ENCODE data around the gene ANGPTL8. TPM values are rescaled to one million over a fixed set of nuclear protein-coding genes. Genes with fewer than 3 reads are reported as not detected.
A peak's percentile ranks its signal among the peaks of the same experiment; 100 is the strongest.

Gene ANGPTL8
- total RNA-seq, 2 donors from 2014 or later, result not detected

DNA sequence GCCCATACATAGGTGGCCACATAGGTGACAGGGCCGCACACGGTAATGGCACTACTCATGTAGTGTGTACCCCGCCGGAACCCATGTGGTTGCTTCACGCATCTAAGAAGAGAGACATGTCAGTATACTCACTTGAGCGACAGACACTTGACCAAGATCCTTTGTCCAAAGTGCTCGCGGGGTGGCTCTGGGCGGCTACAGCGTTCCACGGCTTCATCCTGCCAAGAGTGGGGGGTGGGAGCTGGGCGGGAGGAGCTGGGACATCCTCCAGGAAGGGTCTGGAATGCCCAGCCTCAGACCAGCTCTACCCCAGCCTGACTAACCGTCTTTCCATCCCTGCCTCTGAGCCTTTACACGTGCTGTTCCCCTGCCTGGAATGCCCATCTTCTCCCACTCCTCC is 8.5 kb downstream of the ANGPTL8 start:
- Mint-ChIP-seq H3K27ac (no peak overlapping the region), H3K4me3 (no peak overlapping the region), H3K4me1 (peaks cover 7% of the 10 kb centered on the region), H3K27me3 (peaks cover 19% of the 10 kb centered on the region), H3K36me3 (ENCODE audit: low read depth) (peaks cover 2% of the 10 kb centered on the region)
- ATAC-seq (no peak), DNase-seq (no peak)
- no peaks in the 10 kb centered on the region for H3K9me3 ChIP-seq (ENCODE audit: control insufficient read depth, low read length, poor library complexity, severe bottlenecking)

DNA sequence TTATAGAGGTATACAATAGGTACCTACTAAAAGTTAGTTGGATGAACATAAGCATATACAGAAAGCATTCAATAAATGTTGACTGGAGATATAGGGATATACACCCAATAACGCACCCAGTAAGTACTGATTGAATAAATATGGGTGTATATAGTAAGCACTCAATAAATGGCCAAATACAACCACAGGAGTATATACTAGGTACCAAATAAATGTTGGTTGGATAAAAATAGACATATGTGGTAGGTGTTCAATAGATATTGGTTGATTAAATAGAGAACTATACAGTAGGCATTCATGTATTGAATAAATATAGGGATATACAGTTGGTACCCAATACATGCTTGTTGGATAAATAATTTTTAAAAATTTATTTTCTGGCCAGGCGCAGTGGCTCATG is 9.4 kb downstream of the ANGPTL8 start:
- Mint-ChIP-seq H3K4me1 (peaks cover 4% of the 10 kb centered on the region), H3K27me3 (peaks cover 12% of the 10 kb centered on the region), H3K4me3 (no peak overlapping the region), H3K36me3 (ENCODE audit: low read depth) (peaks cover 2% of the 10 kb centered on the region), H3K27ac (no peak overlapping the region)
- DNase-seq, result no peak
- no peak for ATAC-seq
- H3K9me3 ChIP-seq (ENCODE audit: control insufficient read depth, low read length, poor library complexity, severe bottlenecking), result no peaks in the 10 kb centered on the region

DNA sequence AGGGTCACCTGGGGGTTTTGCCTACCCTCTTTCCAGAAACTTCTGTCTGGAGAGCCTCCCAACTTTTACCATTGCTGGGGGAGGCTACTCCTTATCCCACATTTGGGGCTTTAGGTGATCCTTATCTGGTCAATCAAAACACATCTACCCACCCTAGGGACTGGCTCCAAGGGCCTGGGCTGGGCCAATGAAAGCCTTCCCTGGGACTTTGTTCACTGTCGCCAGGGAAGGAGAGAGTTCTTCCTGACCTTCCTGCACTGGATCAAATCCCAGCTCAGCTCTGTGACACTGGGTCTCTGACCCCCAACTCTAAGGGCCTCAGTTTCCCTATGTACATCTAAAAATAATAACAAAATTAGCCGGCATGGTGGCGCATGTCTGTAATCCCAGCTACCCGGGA is 11.8 kb downstream of the ANGPTL8 start:
- Mint-ChIP-seq H3K4me1 (peaks cover 3% of the 10 kb centered on the region), H3K4me3 (no peak overlapping the region), H3K27me3 (peaks cover 11% of the 10 kb centered on the region), H3K36me3 (ENCODE audit: low read depth) (peaks cover 2% of the 10 kb centered on the region), H3K27ac (no peak overlapping the region)
- no peaks in the 10 kb centered on the region for H3K9me3 ChIP-seq (ENCODE audit: control insufficient read depth, low read length, poor library complexity, severe bottlenecking)
- no peak for DNase-seq
- ATAC-seq, result no peak

DNA sequence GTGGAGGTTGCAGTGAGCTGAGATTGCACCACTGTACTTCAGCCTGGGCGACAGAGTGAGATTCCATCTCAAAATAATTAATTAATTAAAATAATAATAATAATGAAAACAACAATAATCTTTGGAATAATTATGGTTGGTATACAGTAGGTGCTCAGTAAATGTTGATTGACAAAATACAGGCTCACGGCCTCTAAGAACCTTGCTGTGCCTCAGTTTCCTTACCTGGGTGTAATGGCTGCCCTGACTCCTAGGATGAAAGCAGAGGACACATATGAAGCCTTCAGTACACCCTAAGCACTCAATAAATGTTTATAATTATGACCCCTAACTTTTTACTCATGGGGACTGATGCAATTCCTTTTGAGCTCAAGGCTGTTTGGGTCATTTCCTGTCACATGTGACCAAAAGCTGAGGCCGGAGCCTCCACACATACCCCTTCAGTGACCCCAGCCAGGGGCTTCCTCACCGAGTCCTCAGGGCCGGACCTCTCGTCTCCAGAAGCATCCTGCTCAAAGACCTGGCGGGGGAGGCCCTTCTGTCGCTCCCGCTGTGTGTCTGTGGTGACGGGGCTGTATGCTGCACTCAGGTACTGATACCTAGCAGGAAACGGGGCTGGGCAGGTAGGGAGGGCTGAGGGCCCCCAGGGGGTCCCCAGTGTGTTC is 12.4 kb downstream of the ANGPTL8 start:
- DNase-seq (no peak), ATAC-seq (no peak)
- no peaks in the 10 kb centered on the region for H3K36me3 Mint-ChIP-seq (ENCODE audit: low read depth)
- H3K9me3 ChIP-seq (ENCODE audit: control insufficient read depth, low read length, poor library complexity, severe bottlenecking), result no peaks in the 10 kb centered on the region
- no peaks in the 10 kb centered on the region for H3K4me1 Mint-ChIP-seq
- H3K4me3 Mint-ChIP-seq, result no peak overlapping the region
- peaks cover 7% of the 10 kb centered on the region for H3K27me3 Mint-ChIP-seq
- no peak overlapping the region for H3K27ac Mint-ChIP-seq

DNA sequence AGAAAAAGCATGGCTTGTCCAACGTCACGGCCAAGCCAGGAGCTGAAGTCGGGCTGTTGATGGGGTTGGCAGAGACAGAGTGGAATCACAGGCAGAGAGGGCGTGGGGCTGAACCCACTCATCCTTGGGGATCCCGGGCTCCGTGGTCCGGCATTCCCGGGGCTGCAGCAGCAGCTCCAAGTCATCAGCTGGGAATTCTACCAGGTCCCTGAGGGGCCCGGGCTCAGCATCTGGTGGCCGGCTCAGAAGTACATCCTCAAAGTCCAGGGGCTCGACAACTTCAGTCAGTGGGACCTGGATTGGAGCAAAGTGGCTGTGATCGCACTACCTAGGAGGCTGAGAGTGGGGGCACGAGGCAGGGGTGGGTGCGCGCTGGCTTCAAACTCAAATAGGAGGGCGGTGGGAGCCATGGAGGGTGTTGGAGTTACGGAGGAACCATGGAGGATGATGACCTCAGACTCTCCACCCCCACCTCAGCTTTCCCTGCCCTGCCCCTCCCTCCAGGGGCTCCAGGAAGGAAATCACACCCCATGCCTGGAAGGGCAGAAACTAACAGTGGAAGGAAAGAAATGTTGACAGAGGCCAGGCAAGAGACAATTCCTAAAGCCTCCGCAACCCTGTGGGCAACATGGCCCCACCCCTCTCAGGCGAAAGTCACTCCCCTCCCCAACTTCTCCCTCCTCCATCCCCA is 13.4 kb downstream of the ANGPTL8 start:
- peaks cover 5% of the 10 kb centered on the region for H3K27me3 Mint-ChIP-seq
- no peak overlapping the region for H3K27ac Mint-ChIP-seq
- H3K4me1 Mint-ChIP-seq, result no peaks in the 10 kb centered on the region
- no peak overlapping the region for H3K4me3 Mint-ChIP-seq
- ATAC-seq (no peak), DNase-seq (no peak)
- H3K36me3 Mint-ChIP-seq (ENCODE audit: low read depth), result no peaks in the 10 kb centered on the region
- H3K9me3 ChIP-seq (ENCODE audit: control insufficient read depth, low read length, poor library complexity, severe bottlenecking), result no peaks in the 10 kb centered on the region

DNA sequence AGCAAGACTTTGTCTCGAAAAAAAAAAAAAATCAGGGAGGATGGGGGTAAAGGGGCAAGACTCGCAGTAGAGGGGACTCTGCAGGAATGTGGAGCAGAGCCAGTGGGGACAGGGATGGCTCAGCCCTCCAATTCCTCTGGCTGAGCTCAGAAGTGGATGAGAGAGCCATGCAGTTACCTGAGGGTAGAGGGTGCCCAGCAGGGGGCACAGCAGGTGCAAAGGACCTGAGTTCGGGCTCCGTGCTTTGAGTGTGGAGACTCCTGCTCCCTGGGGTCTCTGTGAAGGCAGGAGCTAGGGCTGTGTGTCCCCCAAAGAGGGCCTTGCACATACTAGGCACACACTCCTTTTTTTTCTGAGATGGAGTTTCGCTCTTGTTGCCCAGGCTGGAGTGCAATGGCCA is 15.2 kb downstream of the ANGPTL8 start:
- Mint-ChIP-seq H3K4me3 (no peak overlapping the region), H3K4me1 (no peaks in the 10 kb centered on the region), H3K27me3 (peaks cover under 1% of the 10 kb centered on the region), H3K27ac (no peak overlapping the region), H3K36me3 (ENCODE audit: low read depth) (no peaks in the 10 kb centered on the region)
- DNase-seq (no peak), ATAC-seq (no peak)
- no peaks in the 10 kb centered on the region for H3K9me3 ChIP-seq (ENCODE audit: control insufficient read depth, low read length, poor library complexity, severe bottlenecking)

DNA sequence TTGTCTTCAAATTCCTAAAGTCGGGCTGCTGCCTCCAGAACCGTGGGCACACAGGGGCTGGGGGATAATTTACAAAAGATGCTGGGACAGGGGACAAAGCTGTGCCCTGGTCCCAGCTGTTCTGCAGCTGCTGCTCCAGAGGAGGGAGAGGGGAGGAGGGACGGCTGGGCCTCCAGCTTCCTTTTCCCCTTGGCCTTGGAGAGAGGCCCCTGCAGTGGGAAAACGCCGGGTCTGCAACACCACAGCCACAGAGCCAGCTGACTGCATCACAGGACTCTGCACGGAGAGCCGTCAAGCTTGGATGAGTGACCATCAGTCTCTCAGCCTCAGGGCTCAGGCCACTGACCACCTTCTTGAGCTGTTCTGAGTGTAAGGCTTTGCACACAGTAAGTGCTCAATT is 16.8 kb downstream of the ANGPTL8 start:
- Mint-ChIP-seq H3K36me3 (ENCODE audit: low read depth) (peaks cover 2% of the 10 kb centered on the region), H3K4me1 (peaks cover 2% of the 10 kb centered on the region), H3K27ac (no peak overlapping the region), H3K27me3 (peaks cover 11% of the 10 kb centered on the region), H3K4me3 (no peak overlapping the region)
- no peak for DNase-seq
- H3K9me3 ChIP-seq (ENCODE audit: control insufficient read depth, low read length, poor library complexity, severe bottlenecking), result no peaks in the 10 kb centered on the region
- no peak for ATAC-seq

DNA sequence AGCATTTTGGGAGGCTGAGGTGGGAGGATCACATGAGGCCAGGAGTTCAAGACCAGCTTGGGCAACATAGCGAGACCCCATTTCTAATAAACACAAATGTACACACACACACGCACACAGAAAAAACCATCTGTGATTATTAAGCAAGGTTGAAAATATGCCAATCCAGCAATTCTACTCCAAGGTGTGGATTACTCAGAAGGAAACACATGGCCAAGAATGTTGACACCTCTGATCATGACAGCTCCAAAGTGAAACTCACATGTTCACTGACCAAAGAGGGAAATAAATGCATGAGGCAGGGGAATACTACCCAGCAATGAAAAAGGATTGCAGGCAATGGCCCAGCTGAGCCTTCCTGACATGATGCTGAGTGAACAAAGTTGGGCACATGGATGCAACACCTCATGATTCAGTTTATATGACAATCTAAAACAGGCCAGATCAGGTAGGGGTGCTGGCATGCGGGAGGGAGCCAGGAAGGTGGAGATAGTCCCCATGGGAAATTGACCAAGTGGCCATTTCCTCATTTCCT is 18.5 kb downstream of the ANGPTL8 start:
- Mint-ChIP-seq H3K4me1 (peaks cover 2% of the 10 kb centered on the region), H3K4me3 (no peak overlapping the region), H3K27ac (no peak overlapping the region), H3K36me3 (ENCODE audit: low read depth) (peaks cover 2% of the 10 kb centered on the region), H3K27me3 (peaks cover 13% of the 10 kb centered on the region)
- ATAC-seq (no peak), DNase-seq (no peak)
- no peaks in the 10 kb centered on the region for H3K9me3 ChIP-seq (ENCODE audit: control insufficient read depth, low read length, poor library complexity, severe bottlenecking)

DNA sequence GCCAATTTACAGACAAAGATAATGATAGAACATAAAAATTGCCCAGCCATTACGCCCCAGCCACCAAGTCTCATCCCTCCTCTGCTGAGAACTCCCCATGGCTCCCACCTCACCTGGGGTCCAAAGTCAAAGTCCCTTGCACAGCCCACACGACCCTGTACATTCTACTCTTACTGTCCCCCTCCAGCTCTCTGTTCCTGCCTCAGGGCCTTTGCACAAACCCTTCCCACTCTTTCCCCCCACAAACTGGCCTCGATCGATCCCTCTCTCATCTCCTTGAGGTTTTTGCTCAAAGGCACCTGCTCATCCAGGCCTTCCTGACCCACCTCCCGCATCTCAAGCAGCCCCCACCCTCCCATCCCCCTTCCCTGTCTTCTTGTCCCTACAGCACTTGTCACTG is 21.6 kb downstream of the ANGPTL8 start:
- Mint-ChIP-seq H3K36me3 (ENCODE audit: low read depth) (peaks cover 5% of the 10 kb centered on the region), H3K4me3 (peak overlapping the region; percentile 81), H3K27me3 (peaks cover 32% of the 10 kb centered on the region), H3K27ac (no peak overlapping the region), H3K4me1 (peaks cover 2% of the 10 kb centered on the region)
- ATAC-seq, result no peak
- no peak for DNase-seq
- H3K9me3 ChIP-seq (ENCODE audit: control insufficient read depth, low read length, poor library complexity, severe bottlenecking), result no peaks in the 10 kb centered on the region

DNA sequence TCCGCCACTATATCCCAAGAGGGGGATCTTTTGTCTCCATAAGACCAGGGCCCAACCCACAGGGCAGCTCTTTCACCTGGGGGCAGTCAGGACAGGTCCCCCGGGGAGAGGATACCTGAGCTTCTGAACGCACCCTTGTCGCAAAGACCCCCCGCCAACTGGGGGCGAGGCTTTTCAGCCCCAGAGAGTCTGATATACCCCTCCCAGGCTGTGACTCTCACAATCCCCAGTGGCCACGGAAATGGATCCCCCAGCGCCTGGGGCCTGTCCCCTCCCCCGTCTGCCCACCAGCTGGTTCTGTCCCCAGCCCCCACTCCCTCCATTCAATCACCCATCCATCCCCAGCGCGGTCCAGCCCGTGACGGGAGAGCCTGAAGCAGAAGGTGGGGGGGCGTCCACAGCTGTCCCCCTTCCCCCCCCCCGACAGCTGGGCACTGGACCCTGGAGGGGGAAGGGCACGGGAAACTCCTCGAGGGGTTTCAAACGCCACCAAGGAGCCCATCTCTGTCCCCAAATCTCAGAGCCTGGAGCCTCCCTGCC is 22.1 kb downstream of the ANGPTL8 start:
- H3K9me3 ChIP-seq (ENCODE audit: control insufficient read depth, low read length, poor library complexity, severe bottlenecking), result no peaks in the 10 kb centered on the region
- Mint-ChIP-seq H3K4me3 (peak overlapping the region; percentile 72), H3K4me1 (peaks cover 2% of the 10 kb centered on the region), H3K27ac (no peak overlapping the region), H3K36me3 (ENCODE audit: low read depth) (peaks cover 5% of the 10 kb centered on the region), H3K27me3 (peaks cover 37% of the 10 kb centered on the region)
- no peak for ATAC-seq
- DNase-seq, result no peak

DNA sequence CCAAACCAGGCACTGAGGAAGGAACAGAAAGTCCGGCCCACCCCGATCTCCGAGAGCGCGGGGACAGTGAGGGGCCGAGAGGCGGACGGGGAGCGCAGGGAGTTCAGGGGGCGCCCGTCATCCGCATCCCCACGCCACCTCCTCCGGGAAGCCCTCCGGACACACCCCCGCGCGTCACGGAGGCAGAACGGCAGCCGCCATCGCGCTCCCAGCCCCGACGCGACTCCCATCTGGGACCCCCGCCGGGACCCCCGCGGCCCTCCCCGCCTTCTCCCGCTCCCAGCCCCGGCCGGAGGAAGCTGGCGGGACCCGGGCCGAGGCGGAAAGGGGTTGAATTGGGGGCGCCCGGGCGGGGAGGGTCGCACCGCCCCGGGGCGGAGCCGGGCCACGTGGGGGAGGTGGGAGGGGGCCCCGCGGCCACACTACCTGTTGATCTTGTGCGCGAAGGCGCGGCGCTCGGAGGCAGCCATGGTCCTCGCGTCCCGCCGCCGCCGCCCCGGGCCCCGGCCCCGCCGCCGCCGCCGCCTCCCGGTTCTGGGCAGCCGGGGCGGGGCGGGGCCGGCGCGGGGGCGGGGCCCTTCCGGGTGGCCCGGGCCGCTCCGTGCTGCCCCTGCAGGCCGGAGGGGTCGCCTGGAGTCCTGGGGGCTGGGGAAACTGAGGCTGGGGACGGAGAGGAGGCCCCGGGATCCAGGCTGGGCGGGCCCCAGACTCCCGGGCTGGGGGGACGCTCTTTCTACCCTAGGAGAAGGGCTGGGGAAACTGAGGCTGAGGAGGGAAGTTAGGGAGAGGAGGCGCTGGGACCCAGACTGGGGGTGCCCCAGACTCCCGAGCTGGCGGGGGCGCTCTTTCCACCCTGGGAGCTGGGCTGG is 22.8 kb downstream of the ANGPTL8 start, which contains the start of gene DOCK6:
DOCK6 (minus strand) TSS at position 554 of the 869 bp plus-strand sequence; CDS start at position 470, 84 bp downstream.
- peak in 1 of 3 donors; percentile 19 for DNase-seq
- H3K4me3 Mint-ChIP-seq, result peak within 1 kb of the TSS; percentile 83
- H3K4me1 Mint-ChIP-seq, result peaks cover 2% of the 10 kb centered on the region
- no peak within 1 kb of the TSS for H3K27ac Mint-ChIP-seq
- ATAC-seq, result peak; percentile 44
- H3K36me3 Mint-ChIP-seq (ENCODE audit: low read depth), result peaks cover 5% of the 10 kb centered on the region
- H3K27me3 Mint-ChIP-seq, result peaks cover 44% of the 10 kb centered on the region
- H3K9me3 ChIP-seq (ENCODE audit: control insufficient read depth, low read length, poor library complexity, severe bottlenecking), result no peaks in the 10 kb centered on the region

DNA sequence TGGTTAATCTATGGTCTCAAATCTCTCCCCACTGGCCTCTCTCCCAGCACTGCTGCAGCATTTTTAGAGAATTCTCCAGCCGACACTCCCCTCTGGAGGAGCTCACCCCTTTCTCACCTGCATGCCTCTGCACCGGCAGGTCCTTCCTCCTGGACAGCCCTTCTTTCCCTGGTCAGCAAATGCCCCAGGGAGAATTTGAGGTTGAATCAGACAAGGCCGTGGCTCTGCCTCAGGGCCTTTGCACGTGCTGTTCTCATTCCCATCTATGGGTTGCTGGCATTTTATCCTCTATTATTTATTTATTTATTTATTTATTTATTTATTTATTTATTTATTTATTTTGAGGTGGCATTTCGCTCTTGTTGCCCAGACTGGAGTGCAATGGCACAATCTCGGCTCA is 24.3 kb downstream of the ANGPTL8 start:
- peaks cover 4% of the 10 kb centered on the region for H3K4me1 Mint-ChIP-seq
- peak overlapping the region; percentile 25 for H3K4me3 Mint-ChIP-seq
- peaks cover 59% of the 10 kb centered on the region for H3K27me3 Mint-ChIP-seq
- H3K27ac Mint-ChIP-seq, result no peak overlapping the region
- H3K36me3 Mint-ChIP-seq (ENCODE audit: low read depth), result peaks cover 5% of the 10 kb centered on the region
- ATAC-seq (no peak), DNase-seq (no peak)
- no peaks in the 10 kb centered on the region for H3K9me3 ChIP-seq (ENCODE audit: control insufficient read depth, low read length, poor library complexity, severe bottlenecking)

All from T-helper 17 cell (primary cell).